Cardiac septum (tissue), 1 donor: ENCODE measurements around the gene CRYBB1. TPM values are rescaled to one million over a fixed set of nuclear protein-coding genes. Genes with fewer than 3 reads are reported as not detected.

Source experiments
- DNase-seq: peaks from one replicate; pipeline ENCODE4 v3.0.0-alpha.2; 2020; ENCODE audit warnings: low spot score
- intact Hi-C: fragments of 100-400 bp; cut with DNase I; formaldehyde crosslinking; loops from one replicate; pipeline ENCODE4 v1.14.0; 2022
- microRNA-seq: library from miRNA; unstranded; fragments of <30 nt; microRNA quantifications from one replicate; pipeline ENCODE4 v1.2.0, GENCODE V29; 2020
- total RNA-seq: library from RNA; stranded (reverse); fragmentation: NEBNext Ultra II Directional; extraction: Animal tissue kit (Norgen Biotek cat#: 25700); gene quantifications from one replicate; pipeline ENCODE4 v1.2.1, GENCODE V29; 2021
- donor health status: DM: no; HTN: no; CAD: no.

The CRYBB1 gene
- total RNA-seq, 1 donor from 2014 or later, result 0.67 TPM

DNA sequence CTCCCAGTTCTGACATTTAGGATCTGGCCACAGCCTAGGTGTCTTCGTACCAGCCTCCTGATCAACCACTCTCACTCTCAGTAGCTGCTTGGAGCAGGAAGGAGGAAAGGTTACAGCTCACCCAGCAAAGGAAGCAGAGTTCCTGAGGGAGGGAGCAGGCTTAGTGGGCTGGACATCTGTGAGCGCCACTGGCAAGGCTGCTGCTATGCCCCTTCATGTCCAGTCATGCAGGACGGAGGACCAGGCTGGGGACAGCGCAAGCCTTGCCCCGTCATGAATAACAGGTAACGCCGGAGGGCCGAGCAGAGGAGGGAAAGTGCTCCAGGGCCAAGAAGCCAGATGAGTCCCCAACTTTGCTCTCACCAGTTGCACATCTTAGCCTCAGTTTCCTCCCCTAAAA lies 53.6 kb downstream of the CRYBB1 start:
- no peak for DNase-seq
- intact Hi-C loops, result no loop called here

DNA sequence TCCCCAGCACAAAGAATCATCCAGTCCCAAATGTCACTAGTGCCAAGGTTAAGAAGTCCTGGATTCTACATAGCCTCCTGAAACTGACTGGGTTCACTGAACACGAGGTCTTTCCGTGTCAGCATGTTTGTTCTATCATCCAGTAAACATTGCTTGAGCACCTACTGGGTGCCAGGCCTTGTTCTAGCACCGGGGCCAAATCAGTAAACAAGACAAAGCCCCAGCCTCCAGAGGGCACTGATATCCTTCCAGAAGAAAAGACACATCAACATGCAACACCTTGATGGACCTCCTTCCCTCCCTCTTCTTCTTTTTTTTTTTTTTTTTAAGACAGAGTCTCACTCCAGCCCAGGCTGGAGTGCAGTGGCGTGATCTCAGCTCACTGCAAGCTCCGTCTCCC lies 54.8 kb downstream of the CRYBB1 start:
- DNase-seq, result no peak
- intact Hi-C loops, result no loop called here

GRCh38 chr22:26561756-26562417 lies 55.9 kb downstream of the CRYBB1 start:
- DNase-seq, result peak; percentile 85
- intact Hi-C loops, result no loop called here

- no peak for DNase-seq
- intact Hi-C loops, result no loop called here
These were observed 57.8 kb downstream of the CRYBB1 start for GRCh38 chr22:26559961-26560575.

GRCh38 chr22:26558248-26558895 lies 59.5 kb downstream of the CRYBB1 start:
- DNase-seq, result no peak

GRCh38 chr22:26556904-26557303 lies 60.9 kb downstream of the CRYBB1 start:
- no peak for DNase-seq

More at GRCh38 chr22:26558248-26558895, 59.5 kb downstream of the CRYBB1 start:
- intact Hi-C loops, result no loop called here

DNA sequence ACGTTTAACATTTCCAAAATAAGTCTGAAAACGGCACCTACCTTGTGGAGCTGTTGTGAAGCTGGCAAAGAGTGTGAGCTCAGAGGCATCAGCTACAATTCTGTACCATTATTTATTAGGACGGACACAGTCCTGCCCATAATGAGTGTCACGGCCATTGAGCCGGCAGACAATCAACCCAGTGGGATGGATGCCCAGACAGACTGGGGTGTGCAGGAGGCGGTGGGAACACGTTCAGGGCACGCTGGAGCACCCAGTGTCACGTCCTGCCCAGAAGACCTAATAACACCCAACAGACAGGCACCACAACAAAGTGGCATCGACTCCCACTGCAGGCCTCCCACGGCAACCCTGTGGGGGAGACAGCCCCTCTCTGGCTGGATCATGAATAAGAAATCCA lies 62.3 kb downstream of the CRYBB1 start:
- no peak for DNase-seq
- intact Hi-C loops, result no loop called here

More at GRCh38 chr22:26556904-26557303, 60.9 kb downstream of the CRYBB1 start:
- intact Hi-C loops, result no loop called here

GRCh38 chr22:26554956-26555355 lies 62.9 kb downstream of the CRYBB1 start:
- intact Hi-C loops, result no loop called here
- no peak for DNase-seq

- no peak for DNase-seq
- intact Hi-C loops, result no loop called here
These were observed 64.6 kb downstream of the CRYBB1 start for GRCh38 chr22:26553056-26553752.

DNA sequence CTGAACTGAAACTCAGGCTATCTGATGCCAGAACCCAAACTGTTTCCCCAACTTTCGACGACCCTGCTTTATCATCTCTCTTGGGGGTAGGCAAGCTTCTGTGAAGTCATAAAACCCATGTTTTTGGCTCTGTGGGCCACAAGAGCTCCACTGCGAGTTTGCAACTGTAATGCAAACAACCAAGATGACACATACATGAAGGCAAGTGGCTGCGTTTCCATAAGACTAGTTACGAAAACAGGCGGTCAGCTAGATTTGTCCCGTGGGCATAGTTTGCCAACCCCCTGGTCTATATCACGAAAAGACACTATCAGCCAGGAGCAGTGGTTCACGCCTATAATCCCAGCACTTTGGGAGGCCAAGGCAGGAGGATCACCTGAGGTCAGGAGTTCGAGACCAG lies 65.4 kb downstream of the CRYBB1 start:
- no peak for DNase-seq
- intact Hi-C loops, result no loop called here

DNA sequence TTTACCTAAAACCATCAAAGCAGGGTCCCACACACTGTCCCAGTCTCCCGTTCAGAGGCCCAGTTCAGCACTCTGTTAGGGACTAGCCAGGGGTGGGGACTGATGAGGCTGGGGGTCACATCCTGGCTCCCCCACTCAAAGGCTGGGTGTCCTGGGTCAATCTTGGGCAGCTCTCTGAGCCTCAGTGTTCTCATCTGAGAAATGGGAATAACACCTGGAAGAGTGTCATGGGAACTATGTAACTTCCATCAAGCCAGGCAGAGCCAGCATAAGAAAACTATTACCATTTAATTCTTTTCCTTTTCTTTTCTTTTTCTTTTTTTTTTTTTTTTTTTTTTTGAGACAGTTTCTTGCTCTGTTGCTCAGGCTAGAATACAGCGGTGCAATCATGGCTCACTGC lies 66.3 kb downstream of the CRYBB1 start:
- intact Hi-C loops, result no loop called here
- DNase-seq, result no peak

DNA sequence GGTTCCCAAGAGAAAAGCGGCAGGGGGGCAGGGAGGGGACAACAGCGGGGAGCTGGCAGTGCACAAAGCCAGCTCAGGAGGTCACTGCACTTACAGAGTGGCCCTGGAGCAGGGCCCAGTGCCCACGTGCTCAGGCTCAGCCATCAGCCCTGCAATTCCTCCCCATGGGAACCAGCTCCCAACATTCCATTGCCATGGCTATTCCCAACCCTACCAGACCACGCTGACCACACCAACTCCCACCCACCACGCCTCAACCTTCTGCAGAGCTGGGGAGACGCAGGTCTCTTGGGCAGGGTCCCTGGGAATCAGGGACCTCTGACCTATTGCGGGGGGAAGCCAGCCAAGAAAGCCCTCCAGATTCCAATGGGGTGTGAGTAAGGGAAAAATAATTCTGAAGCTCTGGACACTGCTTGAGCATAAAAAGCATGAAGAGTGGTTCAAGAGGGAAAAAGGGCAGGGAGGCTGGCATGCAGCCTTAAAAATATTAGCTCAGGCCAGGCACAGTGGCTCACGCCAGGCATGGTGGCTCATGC lies 67.3 kb downstream of the CRYBB1 start:
- DNase-seq, result peak; percentile 88
- intact Hi-C loops, result no loop called here

DNA sequence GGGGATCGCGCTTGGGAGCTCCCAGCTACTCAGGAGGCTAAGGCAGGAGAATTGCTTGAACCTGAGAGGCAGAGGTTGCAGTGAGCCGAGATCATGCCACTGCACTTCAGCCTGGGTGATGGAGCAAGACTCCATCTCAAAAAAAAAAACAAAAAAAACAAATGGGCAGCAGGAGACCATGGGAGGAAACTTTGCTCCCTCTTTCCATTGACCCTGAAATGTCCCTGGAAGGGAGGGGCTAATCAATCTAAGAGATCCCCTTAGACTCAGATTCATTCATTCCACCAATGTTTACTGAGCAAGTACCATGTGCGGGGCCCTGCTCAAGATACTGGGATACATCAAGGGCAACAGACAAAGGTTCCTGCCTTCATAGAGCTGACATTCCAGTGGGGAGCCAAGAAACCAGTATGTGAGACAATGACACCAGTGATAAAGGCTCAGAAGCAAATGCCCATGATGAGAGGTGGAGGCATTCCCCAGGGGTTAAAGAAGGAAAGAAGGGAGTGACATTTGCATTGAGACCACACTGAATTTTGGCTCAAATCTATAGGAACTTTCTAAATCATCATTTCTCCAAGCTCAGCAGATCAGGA lies 67.8 kb downstream of the CRYBB1 start:
- no peak for DNase-seq

More for the DNA sequence above, 67.8 kb downstream of the CRYBB1 start:
- intact Hi-C loops, result loop anchor here (5.0 kb wide), 1 partner anchor 37 kb away; no protein-coding TSS in a partner anchor

Small RNA genes lying within 50 kb of the gene (microRNA-seq; reads per million reads assigned to microRNA genes)
- not detected for gene MIR548J

Other genes starting within 250 kb of the CRYBB1 start
- 0.32 TPM for gene ASPHD2, start 188.8 kb downstream of the CRYBB1 start, total RNA-seq
- 11.9 TPM for gene HPS4, start 134.2 kb downstream of the CRYBB1 start, total RNA-seq
- gene SRRD, start 134.2 kb downstream of the CRYBB1 start, total RNA-seq, result 14.5 TPM
- gene TFIP11, start 105.6 kb downstream of the CRYBB1 start, total RNA-seq, result 18.0 TPM
- 22.0 TPM for gene TPST2, start 27.9 kb downstream of the CRYBB1 start, total RNA-seq
- gene CRYBA4, start 3.9 kb upstream of the CRYBB1 start, total RNA-seq, result not detected
- 1.3 TPM for gene MIAT, start 39.6 kb upstream of the CRYBB1 start, total RNA-seq